HCT116 (cell line): ENCODE measurements around the gene PHACTR1. TPM values are rescaled to one million over a fixed set of nuclear protein-coding genes. Genes with fewer than 3 reads are reported as not detected.

Experiments
- ATAC-seq: fragments of 200-7000 bp; cut with Tn5 transposase; 2 replicates; pipeline ENCODE4 v1.9.1; 2020; ENCODE audit warnings: mild to moderate bottlenecking, moderate library complexity
- BruUV-seq: library from RNA; stranded (reverse); fragments of 400-500 nt; replicated peaks from 2 replicates; lab custom pipeline; 2021; lab: Mats Ljungman, UMichigan
- CTCF ChIA-PET: fragments of 300-600 bp; sonication (Branson Sonifier 250); formaldehyde crosslinking; loops from one replicate; lab custom pipeline; 2021; ENCODE audit warnings: antibody characterized with exemption; lab: Charles Lee
- POLR2A ChIA-PET: fragments of 300-600, 350-600 bp; sonication (Branson Sonifier 250); formaldehyde crosslinking; loops from one replicate; lab custom pipeline; 2021; ENCODE audit warnings: antibody characterized with exemption; lab: Charles Lee
- RAD21 ChIA-PET, 2 experiments: fragments of 300-600 bp; sonication (Branson Sonifier 250); formaldehyde crosslinking; loops; one replicate each; lab custom pipeline; 2023; ENCODE audit warnings: low total read pairs in 2 of 2; ENCODE audit not compliant: uncharacterized antibody in 2 of 2, unreplicated experiment in 2 of 2, low non-redundant PET in 1 of 2; lab: Charles Lee
- DNase-seq: peaks from one replicate; pipeline ENCODE4 v3.0.0-alpha.2; 2010; ENCODE audit warnings: low read depth, low spot score
- H2AFZ ChIP-seq: fragments of 200-600 bp; shearing (Covaris generic), sonication (generic); 2 replicates; pipeline ENCODE4 v1.6.1; 2017; ENCODE audit warnings: low read depth, mixed run types, mixed read lengths, antibody characterized with exemption, low read length; ENCODE audit not compliant: poor library complexity, severe bottlenecking
- H3K27ac ChIP-seq: 2 replicates; pipeline ENCODE4 v1.5.1; 2012; ENCODE audit warnings: low read depth, low read length
- H3K27me3 ChIP-seq: fragments of 200-600 bp; sonication (generic); 2 replicates; pipeline ENCODE4 v1.6.1; 2016; ENCODE audit warnings: mixed run types, low read length, mixed read lengths; ENCODE audit not compliant: insufficient read depth
- H3K36me3 ChIP-seq, 2 experiments: fragments of 200-500 bp in 1 of 2; fragments of 200-600 bp in 1 of 2; sonication (Bioruptor generic) in 1 of 2; sonication (generic) in 1 of 2; 2 replicates each; pipeline versions ENCODE4 v1.5.1 to v1.6.1; 2014 to 2016; ENCODE audit warnings: low read length in 2 of 2, inconsistent platforms in 1 of 2, mixed read lengths in 1 of 2, mixed run types in 1 of 2; ENCODE audit not compliant: insufficient read depth in 2 of 2, control insufficient read depth in 1 of 2
- H3K4me1 ChIP-seq, 2 experiments: fragments of 200-600 bp in 1 of 2; sonication (generic) in 1 of 2; 2 replicates each; pipeline versions ENCODE4 v1.5.1 to v1.6.1; 2012 to 2017; ENCODE audit warnings: low read length in 2 of 2, inconsistent platforms in 1 of 2, mild to moderate bottlenecking in 1 of 2, mixed read lengths in 1 of 2, mixed run types in 1 of 2, moderate library complexity in 1 of 2; ENCODE audit not compliant: insufficient read depth in 2 of 2, control insufficient read depth in 1 of 2
- H3K4me2 ChIP-seq: fragments of 200-600 bp; sonication (generic); 2 replicates; pipeline ENCODE4 v1.6.1; 2017; ENCODE audit warnings: mixed run types, low read length, mixed read lengths
- H3K4me3 ChIP-seq, 2 experiments: fragments of 200-600 bp in 1 of 2; sonication (generic) in 1 of 2; replicated peaks in 1 of 2; 2 replicates each; pipeline ENCODE4 v1.5.1; 2011 to 2016; ENCODE audit warnings: low read length in 2 of 2, control low read depth in 1 of 2, low read depth in 1 of 2, mild to moderate bottlenecking in 1 of 2, mixed read lengths in 1 of 2, mixed run types in 1 of 2
- H3K79me2 ChIP-seq: fragments of 200-600 bp; sonication (generic); 2 replicates; pipeline ENCODE4 v1.6.1; 2017; ENCODE audit warnings: mild to moderate bottlenecking, mixed run types, low read length, moderate library complexity, mixed read lengths; ENCODE audit not compliant: insufficient read depth
- H3K9ac ChIP-seq: fragments of 200-600 bp; sonication (generic); 2 replicates; pipeline ENCODE4 v1.6.1; 2016; ENCODE audit warnings: low read length, mixed read lengths
- H3K9me2 ChIP-seq: fragments of 200-600 bp; sonication (generic), shearing (Covaris generic); 2 replicates; pipeline ENCODE4 v1.6.1; 2017; ENCODE audit warnings: mixed run types, mild to moderate bottlenecking, moderate library complexity; ENCODE audit not compliant: insufficient read depth
- H3K9me3 ChIP-seq, 2 experiments: fragments of 200-500 bp in 1 of 2; fragments of 200-600 bp in 1 of 2; sonication (Bioruptor generic) in 1 of 2; sonication (generic) in 1 of 2; 2 replicates each; pipeline ENCODE4 v1.6.1; 2014 to 2017; ENCODE audit warnings: low read length in 2 of 2, mixed read lengths in 2 of 2, inconsistent platforms in 1 of 2, low read depth in 1 of 2, mild to moderate bottlenecking in 1 of 2, mixed run types in 1 of 2, moderate library complexity in 1 of 2; ENCODE audit not compliant: control insufficient read depth in 1 of 2, insufficient read depth in 1 of 2
- H4K20me1 ChIP-seq: fragments of 200-600 bp; sonication (generic), shearing (Covaris generic); 2 replicates; pipeline ENCODE4 v1.6.1; 2017; ENCODE audit warnings: mixed run types, mild to moderate bottlenecking, moderate library complexity; ENCODE audit not compliant: insufficient read depth
- CBX3 ChIP-seq: IDR thresholded peaks from 2 replicates; pipeline ENCODE4 v1.6.1; 2012; ENCODE audit warnings: low read depth
- CEBPB ChIP-seq: IDR thresholded peaks from 2 replicates; pipeline ENCODE4 v1.6.1; 2012; ENCODE audit warnings: low read depth
- CTCF ChIP-seq, 3 experiments: fragments of 200-600 bp in 1 of 3; sonication (generic) in 1 of 3; IDR thresholded peaks in 2 of 3; conservative IDR thresholded peaks in 1 of 3; 2 replicates each; pipeline ENCODE4 v1.5.1; 2012 to 2017; ENCODE audit warnings: low read depth in 2 of 3, low read length in 2 of 3, antibody characterized with exemption in 1 of 3, borderline replicate concordance in 1 of 3, control low read depth in 1 of 3, mild to moderate bottlenecking in 1 of 3, mixed read lengths in 1 of 3, mixed run types in 1 of 3, moderate library complexity in 1 of 3; ENCODE audit not compliant: insufficient read depth in 1 of 3
- EGR1 ChIP-seq: IDR thresholded peaks from 2 replicates; pipeline ENCODE4 v1.6.1; 2012; ENCODE audit warnings: low read depth
- EZH2 ChIP-seq: fragments of 200-600 bp; sonication (generic); IDR thresholded peaks from 2 replicates; pipeline ENCODE4 v1.6.1; 2017; ENCODE audit warnings: antibody characterized with exemption, mixed run types
- EZH2phosphoT487 ChIP-seq: fragments of 200-600 bp; IDR thresholded peaks from 2 replicates; pipeline ENCODE4 v1.6.1; 2018; ENCODE audit warnings: antibody characterized with exemption, borderline replicate concordance
- FOSL1 ChIP-seq: IDR thresholded peaks from 2 replicates; pipeline ENCODE4 v1.6.1; 2012; ENCODE audit warnings: low read depth
- MAX ChIP-seq: IDR thresholded peaks from 2 replicates; pipeline ENCODE4 v1.6.1; 2012
- POLR2AphosphoS5 ChIP-seq: IDR thresholded peaks from 2 replicates; pipeline ENCODE4 v1.6.1; 2011; ENCODE audit warnings: mild to moderate bottlenecking, low read depth, low read length, moderate library complexity
- RAD21 ChIP-seq: IDR thresholded peaks from 2 replicates; pipeline ENCODE4 v1.6.1; 2012; ENCODE audit warnings: low read depth, mild to moderate bottlenecking
- REST ChIP-seq: IDR thresholded peaks from 2 replicates; pipeline ENCODE4 v1.6.1; 2012; ENCODE audit warnings: low read depth
- SP1 ChIP-seq: IDR thresholded peaks from 2 replicates; pipeline ENCODE4 v1.6.1; 2012; ENCODE audit warnings: low read depth
- SRF ChIP-seq: IDR thresholded peaks from 2 replicates; pipeline ENCODE4 v1.6.1; 2012; ENCODE audit warnings: low read depth
- YY1 ChIP-seq: IDR thresholded peaks from 2 replicates; pipeline ENCODE4 v1.6.1; 2011; ENCODE audit warnings: low read length, low read depth, moderate library complexity, mild to moderate bottlenecking; ENCODE audit not compliant: insufficient replicate concordance; ENCODE audit errors: extremely low read depth
- ZBTB33 ChIP-seq: IDR thresholded peaks from 2 replicates; pipeline ENCODE4 v1.6.1; 2011; ENCODE audit warnings: mild to moderate bottlenecking, low read length, moderate library complexity; ENCODE audit not compliant: insufficient replicate concordance; ENCODE audit errors: extremely low read depth
- ZFX ChIP-seq: fragments of 450-650 bp; IDR thresholded peaks from 2 replicates; pipeline ENCODE4 v1.6.1; 2017
- intact Hi-C: fragments of 100-400 bp; cut with micrococcal nuclease; formaldehyde crosslinking; loops from 2 replicates; pipeline ENCODE4 v1.10.0; 2022
- total RNA-seq: library from RNA; stranded (reverse); gene quantifications from one replicate; pipeline ENCODE4 v1.2.1, GENCODE V29; 2021; ENCODE audit not compliant: unreplicated experiment

PHACTR1 gene
- total RNA-seq, 1 experiment from 2014 or later = 0.17 TPM

GRCh38 chr6:13156381-13156780 lies 439.8 kb downstream of the PHACTR1 start:
- H3K27me3 ChIP-seq = peaks cover 25% of the 10 kb centered on the region
- no peaks in the 10 kb centered on the region for H3K4me1 ChIP-seq
- RAD21 ChIA-PET = no interaction called here
- no TSS peak for BruUV-seq
- no peak overlapping the region for H3K27ac ChIP-seq
- no peak for TF ChIP-seq MAX
- TF ChIP-seq ZBTB33 = no peak
- TF ChIP-seq ZFX = no peak
- no peak for TF ChIP-seq CEBPB
- TF ChIP-seq POLR2AphosphoS5 = no peak
- no peak for TF ChIP-seq YY1
- TF ChIP-seq REST = no peak
- TF ChIP-seq FOSL1 = no peak
- TF ChIP-seq RAD21 = no peak
- no peak for TF ChIP-seq SRF
- no peak for TF ChIP-seq SP1
- no peak for TF ChIP-seq EZH2phosphoT487
- TF ChIP-seq EZH2 = no peak
- no peak for TF ChIP-seq EGR1
- TF ChIP-seq CBX3 = no peak
- no peak for TF ChIP-seq CTCF (IDR thresholded peaks at IDR 0.05 in 2 of 3, conservative IDR thresholded peaks at IDR 0.05 in 1 of 3; ENCODE audit: borderline replicate concordance in 1 of 3, insufficient read depth in 1 of 3, low read depth in 2 of 3, low read length in 2 of 3)
- H3K36me3 ChIP-seq = no peaks in the 10 kb centered on the region
- H3K4me3 ChIP-seq = no peak overlapping the region
- POLR2A ChIA-PET = no interaction called here
- H4K20me1 ChIP-seq = no peaks in the 10 kb centered on the region
- H3K79me2 ChIP-seq = no peaks in the 10 kb centered on the region
- H2AFZ ChIP-seq = no peak overlapping the region
- ATAC-seq (no peak), DNase-seq (no peak)
- CTCF ChIA-PET = no interaction called here
- H3K9ac ChIP-seq = no peak overlapping the region
- H3K9me3 ChIP-seq = no peaks in the 10 kb centered on the region
- no peaks in the 10 kb centered on the region for H3K9me2 ChIP-seq
- H3K4me2 ChIP-seq = no peak overlapping the region
- intact Hi-C loops = no loop called here
